Ovary (tissue), 9 donors: ENCODE results near the gene CCT4. TPM values are rescaled to one million over a fixed set of nuclear protein-coding genes. Genes with fewer than 3 reads are reported as not detected.
"Not testable (repeated sequence)": the region's sequence is repeated elsewhere in the genome, so short reads cannot be mapped to it uniquely, and the experiment has no call there.

Source experiments
- DNase-seq, 5 donors: peaks; one replicate each; pipeline ENCODE4 v3.0.0-alpha.2; 2019 to 2020
- H3K27ac ChIP-seq, 2 donors: fragments of 200-600 bp; one replicate each; pipeline versions ENCODE4 v1.5.1 to v1.8.0; 2019 to 2022
- H3K27me3 ChIP-seq: fragments of 200-600 bp; one replicate; pipeline ENCODE4 v1.8.0; 2022
- H3K36me3 ChIP-seq: fragments of 200-600 bp; sonication (generic); one replicate; pipeline ENCODE4 v1.5.1; 2019
- H3K4me1 ChIP-seq: one replicate; pipeline ENCODE4 v1.8.1; 2013; ENCODE audit warnings: mild to moderate bottlenecking, moderate library complexity; ENCODE audit not compliant: insufficient read depth
- H3K4me3 ChIP-seq: fragments of 200-600 bp; sonication (generic); one replicate; pipeline ENCODE4 v1.5.1; 2017
- H3K9me3 ChIP-seq, 2 donors: fragments of 200-600 bp in 1 of 2; sonication (generic) in 1 of 2; one replicate each; pipeline versions ENCODE4 v1.5.1 to v1.8.1; 2013 to 2019; ENCODE audit warnings: mild to moderate bottlenecking in 1 of 2, moderate library complexity in 1 of 2
- EP300 ChIP-seq: sonication (generic); formaldehyde crosslinking; IDR thresholded peaks from one replicate; pipeline ENCODE4 v1.6.1; 2017; ENCODE audit warnings: antibody characterized with exemption
- POLR2A ChIP-seq: fragments of 450-650 bp; IDR thresholded peaks from one replicate; pipeline ENCODE4 v1.6.1; 2017; ENCODE audit warnings: antibody characterized with exemption, mild to moderate bottlenecking, moderate library complexity
- WGBS, 3 donors: extraction: QIAGEN DNeasy Blood & Tissue Kit in 1 of 3; methylation state at CpG; one replicate each; pipeline versions ENCODE4 v1.1.5 to v1.1.7; 2013 to 2017; 5-methylcytosine and 5-hydroxymethylcytosine counted together
- intact Hi-C, 4 donors: fragments of 100-400 bp; cut with DNase I; formaldehyde crosslinking; loops; one replicate each; pipeline versions ENCODE4 v1.11.0 to v1.15.1; 2022 to 2023
- polyA plus RNA-seq, 2 donors: library from polyadenylated mRNA; stranded (reverse); fragments of 200-250 nt in 1 of 2; fragments of 350-450 nt in 1 of 2; fragmentation: Illumina TruSeq in 1 of 2; extraction: RNeasy Lipid Tissue Mini Kit (QIAGEN cat#74804) in 1 of 2; gene quantifications; one replicate each; pipeline ENCODE4 v1.2.3, GENCODE V29; 2013 to 2014
- total RNA-seq, 7 donors: library from RNA; depleted of rRNA in 2 of 7; stranded (reverse); fragments of >200 nt in 2 of 7; fragmentation: NEBNext Ultra II Directional in 3 of 7; extraction: Animal tissue kit (Norgen Biotek cat#: 25700) in 3 of 7; gene quantifications; one replicate each; pipeline versions ENCODE4 v1.1.0 to v1.2.4, GENCODE V29; 2016 to 2023
- TF ChIP-seq, protein P1 (sequence below), 3 donors: fragments of 450-650 bp in 2 of 3; fragments of 200-600 bp in 1 of 3; IDR thresholded peaks; one replicate each; pipeline versions ENCODE4 v1.5.1 to v1.8.0; 2016 to 2022; ENCODE audit warnings: antibody characterized with exemption in 3 of 3, mild to moderate bottlenecking in 1 of 3
- donor health status: DM: no; HTN: no; CAD: no; lungs with moderate emphysema.
- donor health status: DM: no; HTN: no; CAD: no.
- donor health status: Bipolar disorder and iron deficiency.
- donor health status: DM: yes; HTN: yes; CAD: no.
- donor health status: DM: no; HTN: no; CAD: no.
- donor health status: DM: yes; HTN: yes; CAD: no.

CCT4 gene
- total and polyA plus RNA-seq, 9 donors = 99.7 to 200 (median 144) TPM

DNA sequence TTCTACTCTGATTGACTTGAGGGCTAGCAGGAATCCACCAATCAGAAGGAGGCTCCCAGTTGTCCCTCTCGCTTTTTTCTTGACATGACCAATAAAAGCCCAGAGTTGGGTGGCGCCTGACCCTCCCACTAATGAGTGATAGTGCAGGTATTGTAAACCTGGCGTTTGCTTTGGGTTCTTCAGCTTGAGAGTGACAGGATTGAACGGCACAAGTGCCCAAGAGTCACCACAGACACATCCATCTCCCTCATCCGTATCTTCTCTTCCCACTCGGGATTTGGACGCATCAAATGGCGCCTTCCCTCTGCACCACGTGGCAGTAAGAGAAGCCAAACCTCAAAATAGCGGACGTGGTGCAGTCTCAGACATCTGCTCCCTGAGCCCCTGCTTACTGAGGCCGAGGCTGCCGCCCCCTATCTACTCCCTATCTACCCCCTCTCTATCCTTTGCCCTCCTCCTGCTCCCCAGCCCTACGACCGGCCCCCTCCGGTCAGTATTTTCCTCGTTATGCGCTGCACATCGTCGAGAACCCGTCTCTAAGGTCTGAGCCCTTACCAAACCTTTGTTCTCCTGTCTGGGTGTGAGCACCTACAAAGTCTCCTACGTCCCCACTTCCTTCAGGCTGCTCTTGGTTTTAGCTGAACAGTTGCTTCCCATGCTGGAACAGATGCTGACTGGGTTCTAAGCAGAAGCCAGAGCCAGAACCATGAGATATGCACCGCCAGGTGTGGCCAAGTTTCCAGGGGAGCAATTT, 33.7 kb downstream of the CCT4 start:
- TF ChIP-seq EP300 = no peak
- TF ChIP-seq POLR2A = no peak
- TF ChIP-seq, protein P1, sequence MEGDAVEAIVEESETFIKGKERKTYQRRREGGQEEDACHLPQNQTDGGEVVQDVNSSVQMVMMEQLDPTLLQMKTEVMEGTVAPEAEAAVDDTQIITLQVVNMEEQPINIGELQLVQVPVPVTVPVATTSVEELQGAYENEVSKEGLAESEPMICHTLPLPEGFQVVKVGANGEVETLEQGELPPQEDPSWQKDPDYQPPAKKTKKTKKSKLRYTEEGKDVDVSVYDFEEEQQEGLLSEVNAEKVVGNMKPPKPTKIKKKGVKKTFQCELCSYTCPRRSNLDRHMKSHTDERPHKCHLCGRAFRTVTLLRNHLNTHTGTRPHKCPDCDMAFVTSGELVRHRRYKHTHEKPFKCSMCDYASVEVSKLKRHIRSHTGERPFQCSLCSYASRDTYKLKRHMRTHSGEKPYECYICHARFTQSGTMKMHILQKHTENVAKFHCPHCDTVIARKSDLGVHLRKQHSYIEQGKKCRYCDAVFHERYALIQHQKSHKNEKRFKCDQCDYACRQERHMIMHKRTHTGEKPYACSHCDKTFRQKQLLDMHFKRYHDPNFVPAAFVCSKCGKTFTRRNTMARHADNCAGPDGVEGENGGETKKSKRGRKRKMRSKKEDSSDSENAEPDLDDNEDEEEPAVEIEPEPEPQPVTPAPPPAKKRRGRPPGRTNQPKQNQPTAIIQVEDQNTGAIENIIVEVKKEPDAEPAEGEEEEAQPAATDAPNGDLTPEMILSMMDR (IDR thresholded peaks at IDR 0.05) = no peak
- intact Hi-C loops = no loop called here
- H3K9me3 ChIP-seq = no peaks in the 10 kb centered on the region
- DNase-seq = peak in 3 of 5 donors; percentile 85 to 91 (median 86)
- peak overlapping the region; percentile 82 for H3K4me3 ChIP-seq
- H3K27ac ChIP-seq = peak overlapping the region; percentile 69 to 89
- no peaks in the 10 kb centered on the region for H3K36me3 ChIP-seq
- WGBS, 3 donors = 0 to 1% (median 1%) methylated on average over 23 of the region's 23 CpGs
- no peaks in the 10 kb centered on the region for H3K27me3 ChIP-seq
- H3K4me1 ChIP-seq = no peaks in the 10 kb centered on the region

DNA sequence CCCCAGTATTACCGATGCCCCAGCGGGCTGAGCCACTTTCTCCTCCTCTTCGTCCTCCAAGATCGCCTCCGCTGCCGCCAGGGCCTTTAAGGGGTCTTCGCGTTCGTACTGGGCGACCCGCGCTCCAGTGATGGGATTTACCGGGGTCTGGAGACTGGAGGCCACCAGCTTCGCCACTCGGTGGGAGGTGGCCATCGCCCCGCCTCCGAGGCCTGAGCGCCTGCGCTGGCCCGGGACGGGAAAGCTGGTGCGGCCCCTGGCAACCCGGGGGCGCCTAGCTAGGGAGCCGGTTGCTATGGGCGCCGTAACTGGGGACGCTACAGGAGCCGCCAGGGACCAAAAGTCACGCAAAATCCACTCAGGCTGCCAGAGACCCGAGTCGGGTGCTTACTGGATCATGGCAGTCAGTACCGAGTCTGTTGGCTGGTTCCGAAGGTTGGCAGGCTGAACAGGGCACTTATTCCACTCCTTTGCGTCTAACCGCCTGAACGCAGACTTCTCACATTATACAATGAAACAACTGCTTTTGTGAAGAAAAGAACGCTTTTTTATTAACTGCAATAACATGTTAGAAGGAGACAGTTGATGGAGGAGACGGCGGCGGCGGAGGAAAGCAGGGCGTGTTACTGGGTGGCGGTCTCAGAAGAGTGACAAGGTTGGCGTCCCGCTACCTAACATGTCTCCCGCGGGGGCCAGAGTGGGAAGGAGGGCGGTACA, 34.5 kb downstream of the CCT4 start, which contains the start of gene FAM161A:
FAM161A (minus strand) TSS at position 214 of the 717 bp plus-strand sequence; CDS start at position 195, 19 bp downstream.
- DNase-seq = peak; percentile 92 to 95 (median 92)
- intact Hi-C loops = no loop called here
- Histone ChIP-seq H3K9me3 (no peaks in the 10 kb centered on the region), H3K27me3 (no peaks in the 10 kb centered on the region), H3K4me1 (no peaks in the 10 kb centered on the region), H3K27ac (peak within 1 kb of the TSS; percentile 69 to 89), H3K4me3 (peak within 1 kb of the TSS; percentile 82), H3K36me3 (no peaks in the 10 kb centered on the region)
- WGBS, 3 donors = 0 to 1% (median 0%) methylated on average over 36 to 50 of the region's 50 CpGs
- TF ChIP-seq, protein P1 (IDR thresholded peaks at IDR 0.05) = peak in 1 of 3 donors; percentile 21
- TF ChIP-seq POLR2A = no peak

DNA sequence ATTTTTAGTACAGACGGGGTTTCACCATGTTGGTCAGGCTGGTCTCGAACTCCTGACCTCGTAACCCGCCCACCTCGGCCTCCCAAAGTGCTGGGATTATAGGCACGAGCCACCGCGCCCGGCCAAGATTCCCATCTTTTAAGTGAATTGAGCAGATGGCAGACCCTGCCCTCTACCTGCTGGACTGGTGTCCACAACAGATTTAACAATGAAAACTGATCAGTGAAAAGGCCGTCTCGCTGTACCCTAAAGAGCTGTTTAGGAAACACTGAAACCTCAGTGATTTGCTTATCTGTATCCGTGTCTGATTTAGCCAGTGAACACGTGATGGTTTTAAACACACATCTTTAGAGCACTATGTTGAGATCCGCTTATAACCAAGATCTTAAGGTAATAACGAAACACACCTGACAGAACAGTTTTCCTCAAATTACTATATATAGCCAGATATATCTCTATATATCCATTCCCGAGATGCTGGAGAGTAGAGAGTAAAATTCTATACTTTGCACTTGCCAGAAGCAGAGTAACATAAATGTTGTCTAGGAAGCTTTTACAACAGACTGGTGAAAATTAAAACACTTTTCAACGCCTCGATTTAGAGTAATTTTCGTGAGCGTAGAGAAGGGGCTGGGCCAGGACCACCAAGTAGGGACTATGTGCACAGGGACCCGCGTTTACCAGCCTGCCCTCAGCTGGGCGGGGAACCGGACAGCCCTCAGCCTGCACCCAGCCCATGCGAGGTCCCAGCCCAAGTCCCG, 35.2 kb downstream of the CCT4 start:
- intact Hi-C loops = no loop called here
- peak overlapping the region; percentile 82 for H3K4me3 ChIP-seq
- no peaks in the 10 kb centered on the region for H3K27me3 ChIP-seq
- no peaks in the 10 kb centered on the region for H3K9me3 ChIP-seq
- 7 to 15% (median 13%) methylated on average over 26 of the region's 26 CpGs for WGBS, 3 donors
- no peaks in the 10 kb centered on the region for H3K4me1 ChIP-seq
- no peaks in the 10 kb centered on the region for H3K36me3 ChIP-seq
- peak in 4 of 5 donors; percentile 23 to 45 (median 34) for DNase-seq
- peak overlapping the region; percentile 69 to 89 for H3K27ac ChIP-seq
- TF ChIP-seq, protein P1 (IDR thresholded peaks at IDR 0.05) = no peak
- TF ChIP-seq EP300 (no peak), POLR2A (no peak)

DNA sequence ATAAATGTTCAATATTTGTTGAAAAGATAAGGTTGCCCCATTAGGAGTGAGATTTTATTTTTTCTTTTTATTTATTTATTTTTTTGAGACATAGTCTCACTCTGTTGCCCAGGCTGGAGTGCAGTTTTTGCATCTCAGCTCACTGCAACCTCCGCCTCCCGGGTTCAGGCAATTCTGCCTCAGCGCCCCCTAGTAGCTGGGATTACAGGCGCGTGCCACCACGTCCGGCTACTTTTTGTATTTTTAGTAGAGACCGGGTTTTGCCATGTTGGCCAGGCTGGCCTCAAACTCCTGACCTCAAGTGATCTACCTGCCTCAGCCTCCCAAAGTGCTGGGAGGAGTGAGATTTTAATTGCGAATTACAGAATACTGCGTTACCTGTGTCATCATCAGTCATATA, 37.2 kb downstream of the CCT4 start:
- H3K4me1 ChIP-seq, H3K9me3 ChIP-seq, H3K4me3 ChIP-seq, H3K27me3 ChIP-seq, DNase-seq, intact Hi-C loops, H3K36me3 ChIP-seq, H3K27ac ChIP-seq: not testable (repeated sequence)
- 94 to 97% (median 95%) methylated on average over 10 of the region's 10 CpGs for WGBS, 3 donors
